HG03095 (cell line): ENCODE results near the gene IGFBPL1.
"Not testable (repeated sequence)": the region's sequence is repeated elsewhere in the genome, so short reads cannot be mapped to it uniquely, and the experiment has no call there.

Experiments
- ATAC-seq: cut with Tn5 transposase; IDR thresholded peaks from one replicate; pipeline ENCODE4 v1.9.1; 2021; ENCODE audit warnings: moderate library complexity; ENCODE audit not compliant: unreplicated experiment

The IGFBPL1 gene

DNA sequence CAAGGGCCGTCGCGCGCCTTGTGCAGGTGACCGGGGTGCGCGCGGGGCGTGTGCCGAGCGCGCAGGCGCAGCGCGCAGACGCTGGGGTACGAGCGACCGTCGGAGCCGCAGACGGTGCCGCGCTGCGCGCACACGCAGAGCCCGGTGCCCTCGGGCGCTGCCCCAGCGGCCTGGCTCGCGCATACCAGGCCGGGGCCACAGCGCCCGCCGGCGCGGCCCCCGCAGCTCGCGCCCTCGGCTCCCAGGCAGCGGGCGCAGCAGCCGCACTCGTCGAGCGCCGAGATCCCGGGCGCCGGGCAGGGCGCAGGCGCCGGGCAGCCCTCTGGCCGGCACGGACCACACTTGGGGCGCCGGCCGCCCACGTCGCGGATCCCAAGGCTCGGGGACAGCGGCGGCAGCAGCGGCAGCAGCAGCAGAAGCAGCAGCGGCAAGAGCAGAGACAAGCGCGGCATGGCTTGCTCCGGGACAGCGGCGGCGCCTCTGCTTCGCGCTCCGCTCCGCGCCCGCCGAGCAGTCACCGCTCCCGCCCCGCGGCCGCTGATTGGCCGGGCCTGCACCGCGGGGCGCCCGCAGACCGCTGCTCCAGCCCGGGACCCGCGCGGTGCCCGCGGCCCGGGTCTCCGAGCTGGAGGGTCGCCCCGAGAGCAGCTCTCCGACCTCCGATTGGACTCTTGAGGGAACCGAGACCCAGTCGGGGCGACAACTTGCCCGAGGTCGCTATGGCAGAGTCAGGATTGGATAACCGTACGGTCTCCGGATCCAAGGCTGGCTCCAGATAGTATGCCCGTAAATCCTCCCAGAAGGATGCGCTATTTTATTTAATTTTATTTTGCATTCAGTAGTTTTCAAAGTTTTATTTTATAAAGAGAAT, at the start of gene IGFBPL1:
Gene IGFBPL1 (minus strand): TSS at position 482 of the 871 bp plus-strand sequence. CDS start 30 bp downstream, at position 452.
- no peak for ATAC-seq

GRCh38 chr9:38472583-38473249, 48.5 kb upstream of the IGFBPL1 start:
- ATAC-seq: not testable (repeated sequence)

DNA sequence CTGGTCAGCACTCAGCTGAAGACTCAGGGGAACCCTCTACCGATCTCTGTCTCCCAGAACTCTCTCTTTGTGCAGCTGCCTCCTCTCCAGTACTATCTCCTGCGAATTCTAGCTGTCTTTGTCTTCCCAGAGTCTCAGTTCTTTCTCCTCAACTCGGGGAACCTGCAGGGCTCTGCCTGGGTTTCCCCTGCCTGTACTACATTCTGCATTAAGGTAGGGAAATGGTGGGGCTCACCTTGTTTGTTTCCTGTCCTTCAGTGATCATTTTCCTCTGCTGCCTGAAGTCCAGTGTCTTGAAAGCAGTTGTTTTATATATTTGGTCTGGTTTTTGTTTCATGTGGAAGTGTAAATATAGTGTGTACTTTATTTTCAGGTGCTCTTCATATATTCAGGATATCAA, 43.1 kb upstream of the IGFBPL1 start:
- no peak for ATAC-seq

DNA sequence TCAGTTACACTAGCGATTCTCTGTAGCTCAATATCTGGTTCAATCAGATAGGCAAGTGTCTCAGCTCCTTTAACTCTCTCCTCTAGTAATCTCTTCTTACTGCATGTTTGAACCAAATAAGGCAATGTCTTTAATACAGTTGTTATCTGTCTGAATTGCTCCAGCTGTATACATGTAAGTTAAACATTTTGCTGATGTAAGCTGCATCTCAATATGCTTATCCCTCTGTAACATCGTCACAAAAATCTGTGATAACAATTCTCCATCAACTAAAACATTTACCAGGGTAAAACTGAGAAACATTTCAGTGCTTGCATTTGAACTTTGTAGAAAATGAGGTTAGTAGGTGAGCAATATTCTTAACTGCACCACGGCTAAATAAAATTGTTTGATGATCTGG, 29.6 kb upstream of the IGFBPL1 start:
- ATAC-seq: no peak

- ATAC-seq: no peak
Measured at GRCh38 chr9:38451162-38451561, 26.9 kb upstream of the IGFBPL1 start.

DNA sequence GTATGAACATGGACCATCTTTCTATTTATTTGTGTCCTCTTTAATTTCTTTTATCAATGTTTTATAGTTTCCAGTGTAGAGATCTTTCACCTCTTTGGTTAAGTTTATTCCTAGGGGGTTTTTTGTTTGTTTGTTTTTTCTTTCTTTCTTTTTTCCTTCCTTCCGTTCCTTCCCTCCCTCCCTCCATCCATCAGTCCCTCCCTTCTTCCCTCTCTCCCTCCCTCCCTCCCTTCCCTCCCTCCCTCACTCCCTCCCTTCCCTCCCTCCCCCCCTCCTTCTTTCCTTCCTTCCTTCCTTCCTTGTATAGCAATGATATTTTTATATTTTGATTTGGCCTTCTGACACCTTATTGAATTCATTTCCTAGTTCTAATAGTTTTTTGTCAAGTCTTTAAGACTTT, 23.4 kb upstream of the IGFBPL1 start:
- no peak for ATAC-seq

- ATAC-seq: peak; percentile 89
Measured at GRCh38 chr9:38445154-38446043, 21.1 kb upstream of the IGFBPL1 start.

- ATAC-seq: no peak
Measured at GRCh38 chr9:38443597-38443996, 19.3 kb upstream of the IGFBPL1 start.

DNA sequence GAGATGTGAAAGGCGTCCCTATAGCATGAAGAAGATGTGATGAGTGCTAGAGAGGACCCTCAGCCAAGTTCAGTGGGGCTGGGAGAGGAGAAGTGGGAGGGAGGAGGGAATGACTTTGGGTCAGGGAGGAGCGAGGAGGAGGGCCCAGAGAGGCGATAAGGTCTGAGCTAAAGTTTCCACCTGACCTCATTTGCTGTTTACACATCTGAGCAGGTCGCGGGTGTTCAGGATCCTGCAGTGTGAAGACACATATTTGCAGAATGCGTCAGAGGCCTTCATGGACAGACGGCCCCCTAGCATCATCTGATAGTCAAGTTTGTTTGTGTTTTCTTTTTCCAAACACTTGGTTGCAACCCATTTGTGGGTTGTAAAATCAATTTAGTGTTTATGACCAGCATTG, 18.9 kb upstream of the IGFBPL1 start:
- ATAC-seq: no peak

GRCh38 chr9:38442473-38443096, 18.3 kb upstream of the IGFBPL1 start:
- no peak for ATAC-seq

- no peak for ATAC-seq
Measured at GRCh38 chr9:38441347-38442085, 17.3 kb upstream of the IGFBPL1 start.

DNA sequence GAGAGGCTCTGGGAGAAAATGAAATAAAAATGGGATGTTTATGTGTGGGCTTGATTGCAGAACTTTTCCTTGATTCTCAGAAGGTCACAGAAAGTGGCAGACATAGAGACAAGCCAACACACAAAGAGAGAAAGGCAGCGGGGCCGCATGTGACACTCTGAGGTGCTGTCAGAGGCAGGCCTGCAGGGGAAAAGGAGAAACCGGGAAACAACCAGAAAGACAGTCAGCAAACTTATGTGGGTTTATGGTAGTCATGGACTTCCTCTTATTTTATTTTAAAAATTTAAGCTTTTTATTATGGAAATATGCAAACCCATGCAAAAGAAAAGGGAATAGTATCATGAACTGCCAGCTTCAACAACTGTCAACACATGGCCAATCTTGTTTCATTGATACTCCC, 16.3 kb upstream of the IGFBPL1 start:
- ATAC-seq: no peak

DNA sequence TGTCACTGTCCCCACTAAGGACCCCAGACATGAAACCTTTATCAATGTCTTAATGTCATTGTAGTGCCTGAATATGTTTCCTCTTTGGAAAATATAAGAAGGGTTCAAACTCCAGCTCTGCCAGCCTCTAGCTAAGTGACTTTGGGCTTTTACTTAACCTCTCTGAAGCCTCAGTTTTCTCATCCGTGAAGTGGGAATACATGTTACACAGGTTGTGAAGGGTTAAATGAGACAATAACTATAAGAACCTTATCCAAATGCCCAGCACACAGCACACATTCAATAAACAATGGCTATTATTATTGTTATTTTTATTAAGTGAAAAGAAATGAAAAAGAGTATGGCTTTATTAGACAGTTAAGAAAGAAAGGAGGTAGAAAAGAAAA, 15.7 kb upstream of the IGFBPL1 start:
- no peak for ATAC-seq

DNA sequence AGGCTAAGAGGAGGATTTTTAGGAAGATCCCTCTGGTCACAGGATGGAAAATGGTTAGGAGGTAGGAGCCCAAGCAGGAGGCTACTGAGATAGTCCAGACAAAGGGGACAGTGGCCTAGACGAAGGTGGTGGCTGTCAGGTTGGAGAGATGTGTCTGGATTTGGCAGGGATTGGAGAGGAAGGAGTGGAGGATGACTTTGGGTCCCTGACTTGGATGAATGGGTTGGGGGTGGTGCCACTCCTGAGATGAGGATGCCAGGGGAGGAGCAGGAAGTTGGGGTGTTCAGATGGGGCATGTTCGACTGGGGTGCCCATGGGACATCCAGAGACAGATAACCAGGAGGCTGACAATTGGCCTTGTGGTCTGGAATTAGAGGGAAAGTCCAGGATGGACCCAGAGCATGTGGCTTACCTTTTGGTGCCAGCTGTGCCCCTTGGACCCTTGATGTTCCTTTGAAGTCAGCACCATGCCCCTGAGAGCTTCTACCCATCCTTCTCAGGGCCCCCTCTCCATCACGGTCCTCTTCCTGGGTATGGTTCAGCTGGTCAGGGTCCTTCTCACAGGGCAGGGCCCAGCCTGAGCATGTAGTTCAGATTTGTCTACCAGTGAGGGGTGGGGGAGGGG, 15.1 kb upstream of the IGFBPL1 start:
- no peak for ATAC-seq

GRCh38 chr9:38437193-38437823, 13.1 kb upstream of the IGFBPL1 start:
- no peak for ATAC-seq

GRCh38 chr9:38436708-38437107, 12.5 kb upstream of the IGFBPL1 start:
- ATAC-seq: no peak

DNA sequence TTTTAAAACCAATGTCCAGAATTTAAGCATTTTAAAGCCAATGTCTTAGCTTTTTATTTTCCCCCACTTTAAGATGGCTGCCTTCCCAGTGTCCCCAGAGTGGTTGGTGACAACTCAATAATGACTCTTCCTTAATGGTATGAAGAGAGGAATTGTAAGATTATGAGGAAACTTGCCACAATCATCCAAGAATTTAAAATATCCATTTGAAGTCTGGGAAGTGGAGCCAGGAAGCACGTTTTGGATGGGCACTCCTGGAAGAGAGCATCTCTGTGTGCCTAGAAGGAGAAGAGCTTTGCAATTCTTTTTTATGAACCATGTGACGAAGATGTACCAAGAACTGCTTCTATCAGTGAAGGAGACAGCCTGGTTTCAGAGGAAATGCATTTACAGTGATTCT, 11.3 kb upstream of the IGFBPL1 start:
- no peak for ATAC-seq

DNA sequence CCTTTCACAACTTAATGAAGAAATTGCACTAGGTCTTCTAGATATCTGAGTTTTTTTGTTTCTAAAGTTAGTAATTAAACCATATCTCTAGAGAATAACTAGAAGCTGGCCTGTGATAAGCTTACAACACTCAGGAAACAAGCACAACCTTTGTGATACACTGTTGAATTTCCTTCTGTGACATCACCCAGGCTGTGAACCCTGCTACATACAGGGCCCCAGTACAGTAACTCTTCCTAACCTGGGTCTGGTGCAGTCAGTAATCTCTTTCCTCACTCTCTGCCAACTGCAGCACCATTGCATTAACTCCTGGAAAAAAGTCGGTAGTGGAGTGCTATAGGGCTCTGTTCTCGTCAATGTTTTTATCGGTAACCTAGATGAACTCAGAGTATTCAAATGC, 10.6 kb upstream of the IGFBPL1 start:
- ATAC-seq: no peak

DNA sequence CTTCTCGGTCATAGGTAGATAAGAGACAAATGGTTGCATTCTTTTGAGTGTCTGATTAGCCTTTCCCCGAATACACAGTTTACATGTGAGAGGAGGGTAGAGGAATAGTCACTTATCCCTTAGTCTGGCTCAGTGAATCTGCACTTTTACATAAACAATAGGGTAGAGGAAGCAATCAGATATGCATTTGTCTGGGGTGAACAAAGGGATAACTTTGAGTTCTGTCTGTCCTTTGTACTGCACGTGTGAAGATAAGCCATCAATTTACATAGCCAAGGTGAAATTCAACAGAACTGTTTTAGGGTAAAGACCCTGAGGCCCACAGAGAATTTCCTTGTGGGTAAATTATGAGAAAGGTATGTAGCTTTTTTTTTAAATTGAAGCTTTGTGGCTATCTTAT, 10.1 kb upstream of the IGFBPL1 start:
- ATAC-seq: no peak
